H1 (cell line): ENCODE data around the gene ADM2.

Experiments
- POLR2A ChIP-seq, 2 experiments: IDR thresholded peaks; 1 replicate in 1 of 2; 2 replicates in 1 of 2; pipeline ENCODE4 v1.6.1; 2011; ENCODE audit warnings: low read depth in 2 of 2, low read length in 2 of 2, mild to moderate bottlenecking in 2 of 2; ENCODE audit errors: control extremely low read depth in 1 of 2
- TF ChIP-seq, protein P1 (sequence below), 3 experiments: IDR thresholded peaks; 1 replicate in 2 of 3; 2 replicates in 1 of 3; pipeline versions ENCODE4 v1.5.1 to v1.6.1; 2011; ENCODE audit warnings: low read length in 3 of 3, mild to moderate bottlenecking in 3 of 3, inconsistent platforms in 2 of 3, low read depth in 1 of 3, moderate library complexity in 1 of 3; ENCODE audit not compliant: insufficient read depth in 1 of 3; ENCODE audit errors: control extremely low read depth in 1 of 3

DNA sequence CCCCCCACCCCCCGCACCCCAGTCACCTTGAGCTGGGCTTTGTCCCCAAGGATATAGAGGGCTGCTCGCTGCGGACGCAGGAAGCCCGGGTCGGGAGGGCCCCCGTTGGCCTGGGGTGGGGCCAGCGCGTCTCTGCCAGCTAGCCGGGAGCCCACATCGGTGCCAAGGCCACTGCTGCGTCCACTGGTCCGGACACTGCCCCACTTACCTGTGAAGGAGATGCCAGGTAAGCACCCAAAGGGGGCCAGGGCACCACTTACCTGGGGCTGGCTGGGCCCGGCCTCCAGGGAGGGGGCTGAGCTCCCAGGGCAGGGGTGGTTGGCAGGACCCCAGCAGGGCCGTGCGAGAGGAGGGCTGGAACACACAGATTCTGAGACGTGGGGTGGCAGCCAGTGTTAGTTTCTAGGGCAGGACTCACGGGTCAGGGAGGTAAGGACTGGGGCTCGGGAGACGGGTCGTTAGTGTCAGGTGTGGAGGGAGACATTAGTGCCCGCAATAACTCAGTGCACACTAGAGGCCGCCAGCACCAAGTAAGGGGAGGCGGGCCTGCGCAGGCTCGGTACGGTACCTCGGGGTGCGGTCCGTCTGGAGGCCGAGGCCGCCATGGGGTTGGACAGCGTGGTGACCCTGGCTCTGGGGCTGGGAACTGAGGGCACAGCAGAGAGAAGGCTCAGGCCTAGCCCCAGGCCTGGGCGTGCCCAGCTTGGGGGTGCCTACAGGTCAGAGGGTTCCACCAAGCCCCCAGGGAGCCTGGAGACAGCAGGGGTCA lies 24.7 kb upstream of the ADM2 start:
- no peak for TF ChIP-seq POLR2A (IDR thresholded peaks at IDR 0.05; ENCODE audit: control extremely low read depth in 1 of 2, low read depth in 2 of 2, low read length in 2 of 2)
- TF ChIP-seq, protein P1, sequence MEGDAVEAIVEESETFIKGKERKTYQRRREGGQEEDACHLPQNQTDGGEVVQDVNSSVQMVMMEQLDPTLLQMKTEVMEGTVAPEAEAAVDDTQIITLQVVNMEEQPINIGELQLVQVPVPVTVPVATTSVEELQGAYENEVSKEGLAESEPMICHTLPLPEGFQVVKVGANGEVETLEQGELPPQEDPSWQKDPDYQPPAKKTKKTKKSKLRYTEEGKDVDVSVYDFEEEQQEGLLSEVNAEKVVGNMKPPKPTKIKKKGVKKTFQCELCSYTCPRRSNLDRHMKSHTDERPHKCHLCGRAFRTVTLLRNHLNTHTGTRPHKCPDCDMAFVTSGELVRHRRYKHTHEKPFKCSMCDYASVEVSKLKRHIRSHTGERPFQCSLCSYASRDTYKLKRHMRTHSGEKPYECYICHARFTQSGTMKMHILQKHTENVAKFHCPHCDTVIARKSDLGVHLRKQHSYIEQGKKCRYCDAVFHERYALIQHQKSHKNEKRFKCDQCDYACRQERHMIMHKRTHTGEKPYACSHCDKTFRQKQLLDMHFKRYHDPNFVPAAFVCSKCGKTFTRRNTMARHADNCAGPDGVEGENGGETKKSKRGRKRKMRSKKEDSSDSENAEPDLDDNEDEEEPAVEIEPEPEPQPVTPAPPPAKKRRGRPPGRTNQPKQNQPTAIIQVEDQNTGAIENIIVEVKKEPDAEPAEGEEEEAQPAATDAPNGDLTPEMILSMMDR (IDR thresholded peaks at IDR 0.05; ENCODE audit: control extremely low read depth in 1 of 3, insufficient read depth in 1 of 3, low read depth in 1 of 3, low read length in 3 of 3): peak; percentile 53 to 76 (median 63)
